DND-41 (cell line): Measurements from ENCODE around the gene BAIAP2.

Source experiments
- EZH2 ChIP-seq: IDR thresholded peaks from 3 replicates; pipeline ENCODE4 v1.6.1; 2012; ENCODE audit warnings: borderline replicate concordance, low read depth, mild to moderate bottlenecking, moderate library complexity, low read length, inconsistent platforms; ENCODE audit not compliant: severe bottlenecking
- TF ChIP-seq, protein P1 (sequence below): IDR thresholded peaks from 2 replicates; pipeline ENCODE4 v1.5.1; 2012; ENCODE audit warnings: borderline replicate concordance, low read length, moderate library complexity, mild to moderate bottlenecking; ENCODE audit not compliant: poor library complexity, severe bottlenecking; ENCODE audit errors: extremely low read depth

DNA sequence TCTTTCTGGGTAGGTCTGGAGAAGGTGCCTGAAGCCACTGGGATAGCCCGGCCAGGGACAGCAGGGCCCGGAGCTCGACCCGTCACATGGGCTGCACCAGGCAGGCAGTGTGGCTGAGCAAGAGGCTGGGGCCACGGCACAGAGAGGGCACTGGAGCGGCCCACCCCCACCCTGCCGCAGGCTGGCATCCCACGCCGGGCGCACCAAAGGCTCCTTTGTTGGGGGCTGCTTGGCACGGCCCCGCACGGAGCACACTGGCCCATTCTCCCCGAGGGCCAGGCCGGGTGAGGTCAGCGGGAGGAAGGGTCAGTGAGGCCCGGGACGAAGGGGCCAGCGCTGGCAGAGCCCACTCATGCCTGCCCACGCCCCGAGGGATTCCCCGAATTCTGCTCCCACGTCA is 93.8 kb downstream of the BAIAP2 start:
- TF ChIP-seq, protein P1, sequence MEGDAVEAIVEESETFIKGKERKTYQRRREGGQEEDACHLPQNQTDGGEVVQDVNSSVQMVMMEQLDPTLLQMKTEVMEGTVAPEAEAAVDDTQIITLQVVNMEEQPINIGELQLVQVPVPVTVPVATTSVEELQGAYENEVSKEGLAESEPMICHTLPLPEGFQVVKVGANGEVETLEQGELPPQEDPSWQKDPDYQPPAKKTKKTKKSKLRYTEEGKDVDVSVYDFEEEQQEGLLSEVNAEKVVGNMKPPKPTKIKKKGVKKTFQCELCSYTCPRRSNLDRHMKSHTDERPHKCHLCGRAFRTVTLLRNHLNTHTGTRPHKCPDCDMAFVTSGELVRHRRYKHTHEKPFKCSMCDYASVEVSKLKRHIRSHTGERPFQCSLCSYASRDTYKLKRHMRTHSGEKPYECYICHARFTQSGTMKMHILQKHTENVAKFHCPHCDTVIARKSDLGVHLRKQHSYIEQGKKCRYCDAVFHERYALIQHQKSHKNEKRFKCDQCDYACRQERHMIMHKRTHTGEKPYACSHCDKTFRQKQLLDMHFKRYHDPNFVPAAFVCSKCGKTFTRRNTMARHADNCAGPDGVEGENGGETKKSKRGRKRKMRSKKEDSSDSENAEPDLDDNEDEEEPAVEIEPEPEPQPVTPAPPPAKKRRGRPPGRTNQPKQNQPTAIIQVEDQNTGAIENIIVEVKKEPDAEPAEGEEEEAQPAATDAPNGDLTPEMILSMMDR = no peak
- no peak for TF ChIP-seq EZH2
